GM03348 (cell line): ENCODE data around the gene TRAK2.
A peak's percentile ranks its signal among the peaks of the same experiment; 100 is the strongest.
"Not testable (repeated sequence)": the region's sequence is repeated elsewhere in the genome, so short reads cannot be mapped to it uniquely, and the experiment has no call there.

ENCODE experiments used
- DNase-seq: peaks from one replicate; pipeline ENCODE4 v3.0.0; 2012; ENCODE audit warnings: low spot score

Gene TRAK2

GRCh38 chr2:201452058-201452921 is 1.0 kb upstream of the TRAK2 start:
- DNase-seq: no peak

GRCh38 chr2:201450954-201451291 is 335 bp downstream of the TRAK2 start:
- peak; percentile 60 for DNase-seq

DNA sequence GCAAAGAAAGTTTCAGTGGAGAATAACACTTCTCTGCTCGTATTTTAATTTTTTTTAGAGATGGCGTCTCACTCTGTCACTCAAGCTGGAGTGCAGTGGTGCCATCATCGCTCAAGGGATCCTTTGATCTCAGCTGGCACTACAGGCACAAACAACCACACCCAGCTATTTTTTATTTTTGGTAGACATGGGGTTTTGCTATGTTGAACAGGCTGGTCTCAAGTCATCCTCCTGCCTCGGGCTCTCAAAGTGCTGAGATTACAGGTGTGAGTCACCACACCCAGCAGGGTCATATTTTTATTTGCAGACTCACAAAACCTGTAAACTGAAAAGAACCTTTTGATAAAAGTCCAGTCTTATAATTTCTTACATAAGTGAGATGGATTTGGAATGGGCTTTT is 2.6 kb downstream of the TRAK2 start:
- DNase-seq: no peak

DNA sequence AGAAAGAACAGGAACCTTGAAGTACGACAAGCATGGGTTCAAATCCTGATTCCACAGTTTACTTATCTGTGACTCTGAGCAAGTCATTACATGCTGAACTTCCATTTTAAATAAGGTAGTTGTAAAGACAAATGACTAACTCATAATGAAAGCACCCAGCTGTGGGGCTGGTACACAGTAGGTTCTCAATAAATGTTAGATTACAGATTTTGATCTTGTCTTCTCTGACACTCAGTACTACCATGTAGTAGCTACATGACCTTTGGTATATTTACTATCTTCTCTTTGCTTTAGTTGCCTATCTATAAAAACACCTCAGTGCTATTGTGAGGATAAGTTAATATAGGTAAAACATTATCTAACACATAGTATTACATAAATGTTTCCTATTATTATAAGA is 3.2 kb downstream of the TRAK2 start:
- no peak for DNase-seq

- DNase-seq: no peak
These were observed 4.2 kb downstream of the TRAK2 start for GRCh38 chr2:201447086-201447485.

DNA sequence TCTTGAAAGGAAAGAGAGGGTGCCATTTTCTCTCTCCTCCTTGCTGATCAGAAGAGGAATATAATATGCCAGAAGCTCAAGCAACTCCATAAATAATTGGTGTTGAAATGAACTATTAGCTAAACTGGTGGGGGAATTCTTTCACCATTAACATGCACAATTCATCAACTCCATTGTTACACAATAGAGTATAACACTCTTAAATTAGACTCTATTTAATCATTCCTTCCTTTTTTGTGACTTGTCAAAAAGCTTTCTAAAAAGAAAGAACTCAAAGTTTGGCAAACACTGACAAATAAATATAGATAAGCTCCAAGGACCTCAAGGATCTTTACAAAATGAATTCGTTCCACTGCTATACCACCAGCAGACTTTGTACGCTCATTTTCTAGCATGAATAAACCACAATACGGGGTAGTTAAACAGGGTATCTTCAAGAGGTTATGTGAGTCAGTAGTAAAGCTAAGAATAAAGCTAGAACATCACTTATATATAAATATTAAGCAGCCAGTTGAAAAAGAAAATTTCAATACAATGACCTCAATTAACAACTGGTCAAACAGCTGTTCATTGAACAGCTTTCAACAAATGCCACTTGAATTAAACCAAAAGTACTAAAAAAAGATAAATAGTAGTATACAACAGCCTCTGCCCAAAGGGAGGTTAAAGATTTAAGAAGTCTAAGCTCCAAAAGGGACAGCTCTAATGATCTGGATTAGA is 6.4 kb downstream of the TRAK2 start:
- peak; percentile 45 for DNase-seq

DNA sequence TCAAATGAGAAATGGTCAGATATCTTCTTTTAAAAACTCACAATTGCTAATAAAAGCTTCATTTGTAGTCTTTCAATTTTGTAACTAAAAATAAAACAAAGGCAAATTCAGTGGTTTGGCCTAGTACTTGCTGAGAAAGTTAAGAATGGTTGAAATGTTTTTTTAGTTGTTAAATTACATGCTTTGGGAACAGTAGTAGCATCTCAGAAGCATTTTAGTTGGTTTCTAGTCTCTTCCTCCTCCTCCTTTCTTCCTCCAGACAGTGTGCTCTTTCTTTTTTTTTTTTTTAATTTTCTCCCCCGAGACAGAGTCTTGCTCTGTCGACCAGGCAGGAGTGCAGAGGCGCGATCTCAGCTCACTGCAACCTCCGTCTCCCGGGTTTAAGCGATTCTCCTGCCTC is 9.8 kb downstream of the TRAK2 start:
- DNase-seq: no peak

- no peak for DNase-seq
These were observed 11.1 kb downstream of the TRAK2 start for GRCh38 chr2:201440182-201440581.

DNA sequence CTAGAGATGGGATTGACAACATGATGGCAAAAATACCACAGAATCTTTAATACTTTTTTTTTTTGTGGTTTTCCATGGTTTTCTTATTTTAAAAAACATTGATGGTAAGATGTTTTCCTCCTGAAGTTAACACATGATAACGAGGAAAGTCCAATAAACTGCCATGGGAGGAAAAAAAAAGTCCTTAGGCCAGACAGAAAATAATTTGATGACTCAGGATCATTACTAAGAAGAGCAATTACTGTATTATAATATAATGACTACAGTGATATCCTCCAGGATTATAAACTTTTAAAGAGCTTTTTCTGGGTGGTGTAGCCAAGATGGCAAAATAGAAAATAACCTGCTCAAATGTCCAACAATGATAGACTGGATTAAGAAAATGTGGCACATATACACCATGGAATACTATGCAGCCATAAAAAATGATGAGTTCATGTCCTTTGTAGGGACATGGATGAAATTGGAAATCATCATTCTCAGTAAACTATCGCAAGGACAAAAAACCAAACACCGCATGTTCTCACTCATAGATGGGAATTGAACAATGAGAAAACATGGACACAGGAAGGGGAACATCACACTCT is 11.8 kb downstream of the TRAK2 start:
- not testable (repeated sequence) for DNase-seq

GRCh38 chr2:201436141-201436540 is 15.1 kb downstream of the TRAK2 start:
- peak; percentile 17 for DNase-seq

DNA sequence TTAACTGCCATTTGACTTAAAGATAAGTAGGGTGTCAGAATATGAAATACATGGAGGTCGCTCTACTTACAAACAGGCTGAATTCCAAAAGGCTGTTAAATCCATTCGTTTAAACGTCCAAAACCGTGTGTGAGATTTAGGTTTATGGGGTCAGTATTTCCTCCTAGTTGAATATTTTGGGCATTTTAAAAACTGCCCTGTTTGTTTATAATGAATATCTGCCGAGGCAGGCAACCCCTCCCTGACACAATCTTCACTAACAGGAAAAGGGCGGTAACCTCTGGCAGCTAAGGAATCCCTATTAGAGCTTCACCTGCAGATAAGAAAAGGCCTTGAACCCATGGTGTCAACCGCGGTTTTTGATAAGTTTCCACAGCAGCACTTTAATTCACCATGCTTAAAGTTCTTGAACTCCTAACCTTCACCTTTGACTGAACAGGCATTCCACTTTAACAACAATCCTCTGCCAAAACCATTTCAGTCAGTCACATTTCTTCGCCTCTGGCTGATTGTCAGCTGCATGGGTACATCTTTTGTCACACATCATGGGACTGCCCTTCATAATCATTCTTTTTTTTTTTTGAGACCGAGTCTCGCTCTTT is 17.8 kb downstream of the TRAK2 start:
- DNase-seq: no peak

- peak; percentile 49 for DNase-seq
These were observed 18.5 kb downstream of the TRAK2 start for GRCh38 chr2:201432621-201433393.

GRCh38 chr2:201432038-201432620 is 19.1 kb downstream of the TRAK2 start:
- DNase-seq: peak; percentile 31

- DNase-seq: no peak
These were observed 20.4 kb downstream of the TRAK2 start for GRCh38 chr2:201430839-201431238.

DNA sequence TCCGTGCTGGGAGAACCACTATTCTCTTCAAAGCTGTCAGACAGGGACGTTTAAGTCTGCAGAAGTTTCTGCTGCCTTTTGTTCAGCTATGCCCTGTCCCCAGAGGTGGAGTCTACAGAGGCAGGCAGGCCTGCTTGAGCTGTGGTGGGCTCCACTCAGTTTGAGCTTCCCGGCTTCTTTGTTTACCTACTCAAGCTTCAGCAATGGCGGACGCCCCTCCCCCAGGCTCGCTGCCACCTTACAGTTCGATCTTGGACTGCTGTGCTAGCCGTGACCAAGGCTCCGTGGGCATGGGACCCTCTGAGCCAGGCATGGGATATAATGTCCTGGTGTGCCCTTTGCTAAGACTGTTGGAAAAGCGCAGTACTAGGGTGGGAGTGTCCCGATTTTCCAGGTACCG is 20.9 kb downstream of the TRAK2 start:
- DNase-seq: not testable (repeated sequence)

- DNase-seq: not testable (repeated sequence)
These were observed 21.4 kb downstream of the TRAK2 start for GRCh38 chr2:201429835-201430234.

DNA sequence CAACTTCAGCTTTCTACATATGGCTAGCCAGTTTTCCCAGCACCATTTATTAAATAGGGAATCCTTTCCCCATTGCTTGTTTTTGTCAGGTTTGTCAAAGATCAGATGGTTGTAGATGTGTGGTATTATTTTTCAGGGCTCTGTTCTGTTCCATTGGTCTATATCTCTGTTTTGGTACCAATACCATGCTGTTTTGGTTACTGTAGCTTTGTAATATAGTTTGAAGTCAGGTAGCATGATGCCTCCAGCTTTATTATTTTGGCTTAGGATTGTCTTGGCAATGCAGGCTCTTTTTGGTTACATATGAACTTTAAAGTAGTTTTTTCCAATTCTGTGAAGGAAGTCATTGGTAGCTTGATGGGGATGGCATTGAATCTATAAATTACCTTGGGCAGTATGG is 22.9 kb downstream of the TRAK2 start:
- DNase-seq: not testable (repeated sequence)

GRCh38 chr2:201425952-201426351 is 25.3 kb downstream of the TRAK2 start:
- DNase-seq: no peak

- DNase-seq: peak; percentile 19
These were observed 30.7 kb downstream of the TRAK2 start for GRCh38 chr2:201420442-201421113.

DNA sequence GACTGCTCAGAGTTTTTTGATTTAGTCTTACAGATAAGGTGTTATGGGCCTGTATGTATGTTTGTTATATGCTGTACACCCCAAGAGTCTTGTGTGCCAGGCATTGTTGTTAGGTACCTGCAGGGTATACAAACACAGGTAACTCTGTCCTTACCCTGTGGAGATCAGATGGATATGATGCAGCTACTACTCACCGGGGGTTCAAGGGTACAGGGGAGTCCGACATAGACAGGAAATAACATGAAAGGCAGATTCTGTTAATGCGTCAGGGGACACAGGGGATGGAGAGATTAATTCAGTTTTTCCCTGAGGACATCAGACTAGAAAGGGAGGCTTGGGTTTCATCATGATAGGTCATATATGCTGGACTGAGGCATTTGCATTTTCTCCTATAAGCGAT is 31.3 kb downstream of the TRAK2 start:
- no peak for DNase-seq

DNA sequence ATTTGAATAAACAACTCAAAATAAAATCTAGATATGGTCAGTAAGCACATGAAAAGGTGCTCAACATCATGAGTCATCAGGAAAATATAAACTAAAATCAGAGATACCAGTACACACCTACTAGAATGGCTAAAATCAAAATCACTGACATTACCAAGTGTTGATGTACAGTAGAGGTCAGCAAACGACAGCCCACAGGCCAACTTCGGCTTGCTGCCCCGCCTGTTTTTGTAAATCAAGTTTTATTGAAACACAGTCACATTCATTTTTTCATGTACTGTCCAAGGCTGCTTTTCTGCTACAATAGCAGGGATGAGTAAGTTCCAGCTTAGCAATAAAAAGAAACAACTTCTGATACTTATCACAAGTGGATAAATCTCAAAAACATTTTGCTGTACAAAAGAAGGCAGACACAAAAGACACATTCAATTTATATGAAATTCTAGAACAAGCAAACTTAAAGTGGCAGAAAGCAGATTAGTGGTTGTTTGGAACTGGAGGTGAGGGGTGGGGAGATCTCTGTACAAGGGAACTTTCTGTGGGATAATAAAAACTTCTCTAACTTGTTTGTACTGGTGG is 32.1 kb downstream of the TRAK2 start:
- DNase-seq: no peak
